Measurements from ENCODE around the gene CPSF4L. TPM values are rescaled to one million over a fixed set of nuclear protein-coding genes. Genes with fewer than 3 reads are reported as not detected.
A peak's percentile ranks its signal among the peaks of the same experiment; 100 is the strongest.

The CPSF4L gene
- total RNA-seq, 1 donor from 2014 or later: not detected

DNA sequence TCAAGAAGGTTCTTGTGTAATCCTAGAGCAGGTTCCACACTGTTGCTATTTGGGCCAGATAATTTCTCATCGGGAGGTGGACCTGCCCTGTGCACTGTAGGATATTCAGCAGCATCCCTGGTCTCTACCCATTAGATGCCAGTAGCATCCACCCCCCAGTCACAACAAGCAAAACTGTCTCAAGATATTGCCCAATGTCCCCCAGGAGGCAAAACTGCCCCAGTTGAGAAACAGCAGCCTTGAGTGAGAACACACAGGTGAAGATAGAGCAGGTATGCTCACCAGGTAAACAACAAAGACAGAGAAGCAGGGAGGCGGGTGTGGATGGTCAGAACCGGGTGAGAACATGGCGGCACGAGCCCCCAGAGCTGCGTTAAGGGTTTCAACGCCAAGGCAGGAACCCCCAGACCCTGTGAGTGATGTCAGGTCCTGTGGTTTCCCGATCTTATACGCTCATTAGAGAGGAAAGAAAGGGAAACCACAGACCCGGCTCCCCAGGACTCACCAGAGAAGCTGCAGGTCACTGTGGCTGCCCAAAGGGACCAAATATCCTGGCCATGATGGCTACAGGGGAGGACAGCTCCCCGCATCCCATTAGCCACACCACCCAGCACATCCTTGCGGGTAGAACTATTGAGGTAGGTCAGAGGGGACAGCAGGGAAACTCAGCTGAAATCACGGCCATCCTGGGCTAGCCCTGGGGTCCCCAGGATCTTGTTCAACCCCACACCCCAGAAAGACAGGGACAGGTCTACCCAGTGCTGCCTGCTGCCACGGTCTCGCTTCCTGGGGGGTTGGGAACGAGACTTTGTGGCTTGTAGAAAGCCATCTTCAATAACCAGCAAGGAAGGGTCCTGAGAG is 28.9 kb upstream of the CPSF4L start:
- Mint-ChIP-seq H3K4me1 (ENCODE audit: low read depth, unreplicated experiment) (peaks cover 39% of the 10 kb centered on the region), H3K27ac (ENCODE audit: unreplicated experiment) (peak overlapping the region; percentile 58), H3K9me3 (ENCODE audit: unreplicated experiment) (no peaks in the 10 kb centered on the region), H3K4me3 (ENCODE audit: unreplicated experiment) (peak overlapping the region; percentile 25), H3K27me3 (ENCODE audit: low read depth, unreplicated experiment) (peaks cover 3% of the 10 kb centered on the region), H3K36me3 (ENCODE audit: low read depth, unreplicated experiment) (peaks cover 6% of the 10 kb centered on the region)
- Histone ChIP-seq H3K27ac (ENCODE audit: low read depth, low read length) (peak overlapping the region; percentile 94), H3K36me3 (ENCODE audit: insufficient read depth, low read length) (no peaks in the 10 kb centered on the region), H3K9me3 (ENCODE audit: insufficient read depth, low read depth, low read length) (no peaks in the 10 kb centered on the region), H3K4me2 (ENCODE audit: low read length) (peak overlapping the region; percentile 83), H3K9ac (ENCODE audit: low read length) (peak overlapping the region; percentile 28), H3K27me3 (ENCODE audit: insufficient read depth, low read length) (no peaks in the 10 kb centered on the region), H2AFZ (ENCODE audit: low read depth, low read length) (no peak overlapping the region), H4K20me1 (ENCODE audit: insufficient read depth, low read length) (peaks cover 86% of the 10 kb centered on the region), H3K4me1 (ENCODE audit: insufficient read depth, low read length) (peaks cover 71% of the 10 kb centered on the region), H3K79me2 (ENCODE audit: insufficient read depth, low read length) (peaks cover 83% of the 10 kb centered on the region), H3K4me3 (ENCODE audit: insufficient read depth, low read depth, low read length) (no peak overlapping the region)
- peak; percentile 16 for DNase-seq (ENCODE audit: low read depth)
- no peak for TF ChIP-seq EZH2 (IDR thresholded peaks at IDR 0.05; ENCODE audit: insufficient read depth, low read length)
- TF ChIP-seq, protein P1, sequence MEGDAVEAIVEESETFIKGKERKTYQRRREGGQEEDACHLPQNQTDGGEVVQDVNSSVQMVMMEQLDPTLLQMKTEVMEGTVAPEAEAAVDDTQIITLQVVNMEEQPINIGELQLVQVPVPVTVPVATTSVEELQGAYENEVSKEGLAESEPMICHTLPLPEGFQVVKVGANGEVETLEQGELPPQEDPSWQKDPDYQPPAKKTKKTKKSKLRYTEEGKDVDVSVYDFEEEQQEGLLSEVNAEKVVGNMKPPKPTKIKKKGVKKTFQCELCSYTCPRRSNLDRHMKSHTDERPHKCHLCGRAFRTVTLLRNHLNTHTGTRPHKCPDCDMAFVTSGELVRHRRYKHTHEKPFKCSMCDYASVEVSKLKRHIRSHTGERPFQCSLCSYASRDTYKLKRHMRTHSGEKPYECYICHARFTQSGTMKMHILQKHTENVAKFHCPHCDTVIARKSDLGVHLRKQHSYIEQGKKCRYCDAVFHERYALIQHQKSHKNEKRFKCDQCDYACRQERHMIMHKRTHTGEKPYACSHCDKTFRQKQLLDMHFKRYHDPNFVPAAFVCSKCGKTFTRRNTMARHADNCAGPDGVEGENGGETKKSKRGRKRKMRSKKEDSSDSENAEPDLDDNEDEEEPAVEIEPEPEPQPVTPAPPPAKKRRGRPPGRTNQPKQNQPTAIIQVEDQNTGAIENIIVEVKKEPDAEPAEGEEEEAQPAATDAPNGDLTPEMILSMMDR (IDR thresholded peaks at IDR 0.05; ENCODE audit: insufficient read depth, low read depth, low read length): no peak
- no peak for FAIRE-seq

DNA sequence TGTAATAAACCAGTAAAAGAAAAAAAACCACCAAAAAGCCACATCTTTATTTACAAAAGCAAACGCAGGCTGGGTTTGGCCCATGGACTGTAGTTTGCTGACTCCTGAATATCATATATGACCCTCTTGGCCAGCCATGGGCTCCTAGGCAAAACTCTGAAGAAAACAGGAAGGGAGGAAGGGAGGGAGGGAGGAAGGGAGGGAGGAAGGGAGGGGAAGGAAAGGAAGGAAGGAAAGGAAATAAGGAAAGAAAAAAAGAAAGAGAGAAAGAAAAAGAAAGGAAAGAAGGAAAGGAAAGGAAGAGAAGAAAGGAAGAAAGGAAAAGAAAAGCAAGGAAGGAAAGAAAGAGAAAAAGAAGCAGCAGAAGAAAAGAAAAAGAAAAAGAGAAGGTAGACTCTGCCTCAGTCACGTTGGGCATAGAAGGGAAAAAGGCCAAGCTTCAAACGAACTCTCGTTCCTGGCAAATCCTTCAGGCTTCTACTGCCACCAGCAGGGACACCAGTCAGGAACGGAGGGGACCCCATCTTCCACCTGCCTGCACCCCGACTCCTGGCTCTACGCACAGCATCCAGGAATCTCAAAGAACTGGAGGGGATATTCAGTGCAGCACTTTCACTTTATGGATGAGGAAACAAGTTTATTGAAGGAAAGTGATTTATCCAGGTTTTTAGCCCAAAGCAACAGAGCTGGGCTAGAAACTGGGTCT is 28.0 kb upstream of the CPSF4L start:
- Histone ChIP-seq H3K9ac (ENCODE audit: low read length) (no peak overlapping the region), H3K4me1 (ENCODE audit: insufficient read depth, low read length) (peaks cover 71% of the 10 kb centered on the region), H3K36me3 (ENCODE audit: insufficient read depth, low read length) (peaks cover 2% of the 10 kb centered on the region), H4K20me1 (ENCODE audit: insufficient read depth, low read length) (peaks cover 88% of the 10 kb centered on the region), H3K4me3 (ENCODE audit: insufficient read depth, low read depth, low read length) (no peak overlapping the region), H3K79me2 (ENCODE audit: insufficient read depth, low read length) (peaks cover 81% of the 10 kb centered on the region), H2AFZ (ENCODE audit: low read depth, low read length) (no peak overlapping the region), H3K4me2 (ENCODE audit: low read length) (peak overlapping the region; percentile 45), H3K27ac (ENCODE audit: low read depth, low read length) (no peak overlapping the region), H3K27me3 (ENCODE audit: insufficient read depth, low read length) (no peaks in the 10 kb centered on the region), H3K9me3 (ENCODE audit: insufficient read depth, low read depth, low read length) (no peaks in the 10 kb centered on the region)
- TF ChIP-seq EZH2 (IDR thresholded peaks at IDR 0.05; ENCODE audit: insufficient read depth, low read length): no peak
- TF ChIP-seq, protein P1 (IDR thresholded peaks at IDR 0.05; ENCODE audit: insufficient read depth, low read depth, low read length): no peak
- peaks cover 39% of the 10 kb centered on the region for H3K4me1 Mint-ChIP-seq (ENCODE audit: low read depth, unreplicated experiment)
- H3K27me3 Mint-ChIP-seq (ENCODE audit: low read depth, unreplicated experiment): peaks cover 3% of the 10 kb centered on the region
- H3K9me3 Mint-ChIP-seq (ENCODE audit: unreplicated experiment): no peaks in the 10 kb centered on the region
- H3K4me3 Mint-ChIP-seq (ENCODE audit: unreplicated experiment): no peak overlapping the region
- H3K36me3 Mint-ChIP-seq (ENCODE audit: low read depth, unreplicated experiment): peaks cover 6% of the 10 kb centered on the region
- DNase-seq (ENCODE audit: low read depth): no peak
- no peak for FAIRE-seq
- H3K27ac Mint-ChIP-seq (ENCODE audit: unreplicated experiment): no peak overlapping the region

Measured in astrocyte (in vitro differentiated cells and primary cell).